ENCODE data around the gene PWWP2A.

The PWWP2A gene

GRCh38 chr5:160060001-160060400, 59.2 kb downstream of the PWWP2A start:
- Histone ChIP-seq H3K4me1 (ENCODE audit: low read length) (no peaks in the 10 kb centered on the region), H4K20me1 (ENCODE audit: insufficient read depth, low read length) (no peaks in the 10 kb centered on the region), H2AFZ (ENCODE audit: low read length) (no peak overlapping the region), H3K9me3 (replicated peaks; ENCODE audit: insufficient read depth, low read length) (no peaks in the 10 kb centered on the region), H3K36me3 (replicated peaks; ENCODE audit: insufficient read depth, low read length) (no peaks in the 10 kb centered on the region), H3K4me2 (ENCODE audit: low read depth, low read length) (no peak overlapping the region), H3K9me2 (replicated peaks; ENCODE audit: insufficient read depth, low read length) (no peaks in the 10 kb centered on the region), H3K4me3 (ENCODE audit: low read length) (no peak overlapping the region), H3K9ac (ENCODE audit: low read length) (no peak overlapping the region), H3K79me2 (ENCODE audit: low read length) (no peaks in the 10 kb centered on the region), H3K27me3 (replicated peaks; ENCODE audit: insufficient read depth, low read length) (no peaks in the 10 kb centered on the region), H3K27ac (ENCODE audit: low read length) (no peak overlapping the region), H3F3A (ENCODE audit: insufficient read depth, low read length) (no peaks in the 10 kb centered on the region)
- no peak for DNase-seq
- no peak for TF ChIP-seq EZH2phosphoT487 (IDR thresholded peaks at IDR 0.05; ENCODE audit: low read length)
- TF ChIP-seq, protein P1, sequence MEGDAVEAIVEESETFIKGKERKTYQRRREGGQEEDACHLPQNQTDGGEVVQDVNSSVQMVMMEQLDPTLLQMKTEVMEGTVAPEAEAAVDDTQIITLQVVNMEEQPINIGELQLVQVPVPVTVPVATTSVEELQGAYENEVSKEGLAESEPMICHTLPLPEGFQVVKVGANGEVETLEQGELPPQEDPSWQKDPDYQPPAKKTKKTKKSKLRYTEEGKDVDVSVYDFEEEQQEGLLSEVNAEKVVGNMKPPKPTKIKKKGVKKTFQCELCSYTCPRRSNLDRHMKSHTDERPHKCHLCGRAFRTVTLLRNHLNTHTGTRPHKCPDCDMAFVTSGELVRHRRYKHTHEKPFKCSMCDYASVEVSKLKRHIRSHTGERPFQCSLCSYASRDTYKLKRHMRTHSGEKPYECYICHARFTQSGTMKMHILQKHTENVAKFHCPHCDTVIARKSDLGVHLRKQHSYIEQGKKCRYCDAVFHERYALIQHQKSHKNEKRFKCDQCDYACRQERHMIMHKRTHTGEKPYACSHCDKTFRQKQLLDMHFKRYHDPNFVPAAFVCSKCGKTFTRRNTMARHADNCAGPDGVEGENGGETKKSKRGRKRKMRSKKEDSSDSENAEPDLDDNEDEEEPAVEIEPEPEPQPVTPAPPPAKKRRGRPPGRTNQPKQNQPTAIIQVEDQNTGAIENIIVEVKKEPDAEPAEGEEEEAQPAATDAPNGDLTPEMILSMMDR (IDR thresholded peaks at IDR 0.05; ENCODE audit: low read length) = no peak

GRCh38 chr5:160057256-160057655, 62.0 kb downstream of the PWWP2A start:
- no peak overlapping the region for H3K4me2 ChIP-seq (ENCODE audit: low read depth, low read length)
- H3K9me2 ChIP-seq (replicated peaks; ENCODE audit: insufficient read depth, low read length) = no peaks in the 10 kb centered on the region
- H3K27ac ChIP-seq (ENCODE audit: low read length) = no peak overlapping the region
- H3K79me2 ChIP-seq (ENCODE audit: low read length) = no peaks in the 10 kb centered on the region
- H2AFZ ChIP-seq (ENCODE audit: low read length) = no peak overlapping the region
- H3K9me3 ChIP-seq (replicated peaks; ENCODE audit: insufficient read depth, low read length) = no peaks in the 10 kb centered on the region
- H3K27me3 ChIP-seq (replicated peaks; ENCODE audit: insufficient read depth, low read length) = no peaks in the 10 kb centered on the region
- H3K4me1 ChIP-seq (ENCODE audit: low read length) = no peaks in the 10 kb centered on the region
- no peak overlapping the region for H3K9ac ChIP-seq (ENCODE audit: low read length)
- H4K20me1 ChIP-seq (ENCODE audit: insufficient read depth, low read length) = no peaks in the 10 kb centered on the region
- no peak overlapping the region for H3K4me3 ChIP-seq (ENCODE audit: low read length)
- TF ChIP-seq EZH2phosphoT487 (IDR thresholded peaks at IDR 0.05; ENCODE audit: low read length) (no peak), EZH2 (optimal IDR thresholded peaks at IDR 0.05; ENCODE audit: low read depth, low read length) (no peak)
- TF ChIP-seq, protein P1 (IDR thresholded peaks at IDR 0.05; ENCODE audit: low read length) = no peak
- DNase-seq = no peak
- H3K36me3 ChIP-seq (replicated peaks; ENCODE audit: insufficient read depth, low read length) = no peaks in the 10 kb centered on the region
- H3F3A ChIP-seq (ENCODE audit: insufficient read depth, low read length) = no peaks in the 10 kb centered on the region

DNA sequence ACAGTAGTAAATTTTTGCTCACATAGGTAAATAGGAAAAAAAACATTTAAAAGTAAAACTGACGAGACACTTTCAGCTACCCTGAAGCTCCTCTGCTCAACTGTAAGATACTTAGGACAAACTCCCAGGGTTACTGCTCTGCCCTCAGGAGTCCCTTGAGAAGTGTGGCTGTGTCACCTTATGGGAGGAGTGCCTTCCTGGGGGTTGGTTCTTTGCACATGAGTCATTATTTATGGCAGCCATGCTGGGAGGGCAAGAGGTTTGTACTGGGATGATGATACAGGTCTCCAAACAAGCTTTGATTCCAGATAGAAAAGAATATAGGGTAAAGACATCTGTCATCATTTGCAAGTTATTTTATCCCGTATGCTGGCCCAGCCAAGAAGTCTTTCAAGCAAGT, 64.4 kb downstream of the PWWP2A start:
- Histone ChIP-seq H3K27ac (ENCODE audit: low read length) (no peak overlapping the region), H3F3A (ENCODE audit: insufficient read depth, low read length) (no peaks in the 10 kb centered on the region), H3K79me2 (ENCODE audit: low read length) (no peaks in the 10 kb centered on the region), H3K4me2 (ENCODE audit: low read depth, low read length) (no peak overlapping the region), H3K9ac (ENCODE audit: low read length) (no peak overlapping the region), H3K9me2 (replicated peaks; ENCODE audit: insufficient read depth, low read length) (no peaks in the 10 kb centered on the region), H2AFZ (ENCODE audit: low read length) (no peak overlapping the region), H4K20me1 (ENCODE audit: insufficient read depth, low read length) (no peaks in the 10 kb centered on the region), H3K9me3 (replicated peaks; ENCODE audit: insufficient read depth, low read length) (no peaks in the 10 kb centered on the region), H3K36me3 (replicated peaks; ENCODE audit: insufficient read depth, low read length) (0 out of 2 replicates have a peak, but pooled peaks cover 3% of the 10 kb centered on the region), H3K4me1 (ENCODE audit: low read length) (no peaks in the 10 kb centered on the region), H3K4me3 (ENCODE audit: low read length) (no peak overlapping the region), H3K27me3 (replicated peaks; ENCODE audit: insufficient read depth, low read length) (no peaks in the 10 kb centered on the region)
- TF ChIP-seq, protein P1 (IDR thresholded peaks at IDR 0.05; ENCODE audit: low read length) = no peak
- TF ChIP-seq EZH2 (optimal IDR thresholded peaks at IDR 0.05; ENCODE audit: low read depth, low read length) (no peak), EZH2phosphoT487 (IDR thresholded peaks at IDR 0.05; ENCODE audit: low read length) (no peak)
- no peak for DNase-seq

Measured in MM.1S (cell line).